PC-3 (cell line): ENCODE data around the gene PACSIN1.

Experiments
- EZH2 ChIP-seq: fragments of 300-600 bp; sonication (generic); IDR thresholded peaks from one replicate; pipeline ENCODE4 v1.6.1; 2017; ENCODE audit warnings: antibody characterized with exemption, mild to moderate bottlenecking, low read length; ENCODE audit not compliant: unreplicated experiment
- TF ChIP-seq, protein P1 (sequence below): fragments of 300-600 bp; sonication (generic); conservative IDR thresholded peaks from 2 replicates; pipeline ENCODE4 v1.5.1; 2017; ENCODE audit warnings: antibody characterized with exemption, low read depth, mild to moderate bottlenecking, low read length

DNA sequence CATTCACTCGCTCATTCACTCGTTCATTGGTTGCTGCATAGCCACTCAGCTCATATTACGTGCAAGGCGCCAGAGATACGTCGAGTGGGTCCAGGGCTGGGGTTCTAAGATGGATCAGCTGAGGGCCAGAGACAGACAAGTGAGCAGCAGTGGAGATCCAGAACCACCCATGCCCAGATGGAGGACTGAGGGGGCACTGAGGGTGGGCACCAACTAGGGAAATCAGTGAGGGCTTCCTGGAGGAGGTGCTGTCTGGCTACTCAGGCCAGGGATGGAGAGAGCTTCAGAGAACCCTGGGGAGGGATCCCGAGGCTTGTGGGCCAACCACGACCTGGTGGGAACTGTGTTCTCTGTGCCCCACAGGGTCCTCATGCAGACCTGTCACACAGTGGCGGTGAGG, 90.6 kb downstream of the PACSIN1 start:
- TF ChIP-seq, protein P1, sequence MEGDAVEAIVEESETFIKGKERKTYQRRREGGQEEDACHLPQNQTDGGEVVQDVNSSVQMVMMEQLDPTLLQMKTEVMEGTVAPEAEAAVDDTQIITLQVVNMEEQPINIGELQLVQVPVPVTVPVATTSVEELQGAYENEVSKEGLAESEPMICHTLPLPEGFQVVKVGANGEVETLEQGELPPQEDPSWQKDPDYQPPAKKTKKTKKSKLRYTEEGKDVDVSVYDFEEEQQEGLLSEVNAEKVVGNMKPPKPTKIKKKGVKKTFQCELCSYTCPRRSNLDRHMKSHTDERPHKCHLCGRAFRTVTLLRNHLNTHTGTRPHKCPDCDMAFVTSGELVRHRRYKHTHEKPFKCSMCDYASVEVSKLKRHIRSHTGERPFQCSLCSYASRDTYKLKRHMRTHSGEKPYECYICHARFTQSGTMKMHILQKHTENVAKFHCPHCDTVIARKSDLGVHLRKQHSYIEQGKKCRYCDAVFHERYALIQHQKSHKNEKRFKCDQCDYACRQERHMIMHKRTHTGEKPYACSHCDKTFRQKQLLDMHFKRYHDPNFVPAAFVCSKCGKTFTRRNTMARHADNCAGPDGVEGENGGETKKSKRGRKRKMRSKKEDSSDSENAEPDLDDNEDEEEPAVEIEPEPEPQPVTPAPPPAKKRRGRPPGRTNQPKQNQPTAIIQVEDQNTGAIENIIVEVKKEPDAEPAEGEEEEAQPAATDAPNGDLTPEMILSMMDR = no peak
- no peak for TF ChIP-seq EZH2
